NCI-H2196 treated with DMSO at 0.1 percent for 48 hours (cell line): Measurements from ENCODE around the gene AMELY.
"Not testable (repeated sequence)": the region's sequence is repeated elsewhere in the genome, so short reads cannot be mapped to it uniquely, and the experiment has no call there.

Experiments used
- DNase-seq: peaks from one replicate; lab custom pipeline; 2025; ENCODE audit not compliant: unreplicated experiment; lab: John Stamatoyannopoulos, UW

The AMELY gene

GRCh38 chrY:6911253-6911881 is at the start of gene AMELY:
AMELY (minus strand) TSS chrY:6911752; CDS start chrY:6872608, 39,144 bp downstream.
- DNase-seq, result no peak

- no peak for DNase-seq
Measured at GRCh38 chrY:6949947-6950346, 38.4 kb upstream of the AMELY start.

GRCh38 chrY:6948378-6948777 is 36.8 kb upstream of the AMELY start:
- DNase-seq, result no peak

- DNase-seq, result no peak
Measured at GRCh38 chrY:6947695-6948094, 36.1 kb upstream of the AMELY start.

GRCh38 chrY:6935497-6935896 is 23.9 kb upstream of the AMELY start:
- no peak for DNase-seq

- no peak for DNase-seq
Measured at GRCh38 chrY:6931779-6932396, 20.3 kb upstream of the AMELY start.

GRCh38 chrY:6929237-6929636 is 17.7 kb upstream of the AMELY start:
- DNase-seq, result no peak

GRCh38 chrY:6928265-6928664 is 16.7 kb upstream of the AMELY start:
- DNase-seq, result no peak

GRCh38 chrY:6921061-6921460 is 9.5 kb upstream of the AMELY start:
- DNase-seq, result no peak

GRCh38 chrY:6913362-6913761 is 1.8 kb upstream of the AMELY start:
- DNase-seq, result no peak

- DNase-seq, result no peak
Measured at GRCh38 chrY:6910372-6911252, 940 bp downstream of the AMELY start, which contains the start of gene TBL1Y. TBL1Y (plus strand) TSS chrY:6910697; CDS start chrY:7025085, 114,388 bp downstream.

- DNase-seq, result no peak
Measured at GRCh38 chrY:6909856-6910255, 1.7 kb downstream of the AMELY start.

GRCh38 chrY:6909118-6909521 is 2.4 kb downstream of the AMELY start:
- DNase-seq, result no peak

GRCh38 chrY:6908021-6908420 is 3.5 kb downstream of the AMELY start:
- DNase-seq, result not testable (repeated sequence)

- DNase-seq, result no peak
Measured at GRCh38 chrY:6907591-6907990, 4.0 kb downstream of the AMELY start.

GRCh38 chrY:6902116-6902515 is 9.4 kb downstream of the AMELY start:
- not testable (repeated sequence) for DNase-seq

- DNase-seq, result no peak
Measured at GRCh38 chrY:6895236-6895635, 16.3 kb downstream of the AMELY start.

GRCh38 chrY:6894496-6894895 is 17.1 kb downstream of the AMELY start:
- DNase-seq, result no peak

- no peak for DNase-seq
Measured at GRCh38 chrY:6849384-6849783, 62.2 kb downstream of the AMELY start.

GRCh38 chrY:6842650-6843049 is 68.9 kb downstream of the AMELY start:
- DNase-seq, result not testable (repeated sequence)
